Left cardiac atrium (tissue), 4 donors: ENCODE data around the gene FKBP2. TPM values are rescaled to one million over a fixed set of nuclear protein-coding genes. Genes with fewer than 3 reads are reported as not detected.

ENCODE experiments used
- ATAC-seq, 2 donors: fragments of 200-7000 bp; cut with Tn5 transposase; one replicate each; pipeline ENCODE4 v1.9.1; 2020; ENCODE audit warnings: mild to moderate bottlenecking in 2 of 2, moderate library complexity in 2 of 2
- DNase-seq: peaks from one replicate; pipeline ENCODE4 v3.0.0-alpha.2; 2020
- intact Hi-C, 2 donors: fragments of 100-400 bp; cut with DNase I; formaldehyde crosslinking; loops; one replicate each; pipeline versions ENCODE4 v1.14.1 to v1.15.1; 2022 to 2023
- long read RNA-seq: library from polyadenylated mRNA; unstranded; transcript quantifications from one replicate; pipeline ENCODE4 v2.0.0, GENCODE V29; 2021
- total RNA-seq, 2 donors: library from RNA; stranded (reverse); fragmentation: NEBNext Ultra II Directional; extraction: Animal tissue kit (Norgen Biotek cat#: 25700); gene quantifications; one replicate each; pipeline ENCODE4 v1.2.1, GENCODE V29; 2021
- donor health status: DM: no; HTN: yes; CAD: no.
- donor health status: DM: no; HTN: yes; CAD: no; lungs with severe emphysema.
- donor health status: DM: yes; HTN: yes; CAD: no.
- donor health status: Dilated cardiomyopathy.

Gene FKBP2
- total RNA-seq, result 10 to 100 TPM; 63.9 to 66.9 TPM
- long read RNA-seq, partial matches to known transcripts, result 1 of 5 reads
- long read RNA-seq, other reads (novel, unspliced or antisense), result 0 of 5 reads

GRCh38 chr11:64240435-64241240 is at the start of gene FKBP2:
Gene FKBP2, plus strand, starts transcription at chr11:64241095. Its CDS starts 1,293 bp downstream, at chr11:64242388.
- ATAC-seq (peak; percentile 75 to 83), DNase-seq (peak; percentile 98)
- intact Hi-C loops, result no loop called here

GRCh38 chr11:64192434-64192833 is 48.5 kb upstream of the FKBP2 start:
- intact Hi-C loops, result no loop called here
- ATAC-seq, result no peak
- no peak for DNase-seq

- no peak for ATAC-seq
- intact Hi-C loops, result no loop called here
- no peak for DNase-seq
Measured at GRCh38 chr11:64196626-64197025, 44.3 kb upstream of the FKBP2 start.

GRCh38 chr11:64198511-64198910 is 42.4 kb upstream of the FKBP2 start:
- DNase-seq, result no peak
- intact Hi-C loops, result no loop called here
- no peak for ATAC-seq

DNA sequence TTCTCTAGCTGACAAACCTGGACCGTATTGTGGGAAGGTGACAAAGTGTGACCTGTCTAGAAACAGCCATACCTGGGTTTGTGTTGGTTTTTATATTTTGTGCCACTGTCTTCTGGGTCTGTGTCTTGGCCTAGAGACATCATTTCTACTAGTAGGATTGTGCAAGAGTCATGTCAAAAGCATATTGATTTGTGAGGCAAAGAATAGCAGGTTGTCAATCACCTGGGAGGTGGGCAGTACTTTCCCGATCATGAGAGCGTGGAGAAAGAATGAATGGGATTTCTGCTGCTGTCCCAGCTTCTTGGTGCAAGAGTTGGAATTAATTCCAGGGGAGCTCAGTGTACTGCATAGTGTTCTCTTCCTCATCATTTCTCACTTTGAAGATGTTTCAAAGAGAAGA is 39.4 kb upstream of the FKBP2 start:
- intact Hi-C loops, result loop anchor here (5.0 to 10.0 kb wide), 2 partner anchors 101 to 103 kb away; partner anchors contain the start of genes CATSPERZ (in 2 of the 2) and ESRRA (in 1 of the 2)
- no peak for DNase-seq
- no peak for ATAC-seq

DNA sequence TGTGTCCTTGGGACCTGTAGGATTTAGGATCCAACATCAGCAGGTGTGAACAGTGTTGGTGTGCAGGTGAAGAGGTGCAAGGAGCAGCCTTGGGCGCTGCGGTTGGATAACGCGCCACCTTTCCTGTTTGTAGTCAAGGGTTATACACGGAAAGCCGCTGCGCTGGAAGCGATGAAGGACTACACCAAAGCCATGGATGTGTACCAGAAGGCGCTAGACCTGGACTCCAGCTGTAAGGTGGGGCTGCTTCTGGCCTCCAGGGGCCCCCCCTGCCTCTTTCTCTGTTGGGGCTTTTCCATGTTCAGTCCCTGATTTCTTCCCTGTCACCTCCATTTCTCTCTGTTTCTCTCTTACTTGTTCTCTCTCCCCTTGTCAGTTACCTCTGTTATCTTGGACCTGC is 37.9 kb upstream of the FKBP2 start:
- DNase-seq (no peak), ATAC-seq (no peak)
- intact Hi-C loops, result loop anchor here (5.0 to 10.0 kb wide), 2 partner anchors 99 to 102 kb away; partner anchors contain the start of genes CATSPERZ (in 2 of the 2) and ESRRA (in 1 of the 2)

- DNase-seq (no peak), ATAC-seq (no peak)
- intact Hi-C loops, result loop anchor here (5.0 to 10.0 kb wide), 2 partner anchors 99 to 101 kb away; partner anchors contain the start of genes CATSPERZ (in 2 of the 2) and ESRRA (in 1 of the 2)
Measured at GRCh38 chr11:64203421-64204079, 37.3 kb upstream of the FKBP2 start.

GRCh38 chr11:64204080-64204440 is 36.8 kb upstream of the FKBP2 start:
- intact Hi-C loops, result loop anchor here (5.0 to 10.0 kb wide), 2 partner anchors 98 to 101 kb away; partner anchors contain the start of genes CATSPERZ (in 2 of the 2) and ESRRA (in 1 of the 2)
- DNase-seq (no peak), ATAC-seq (no peak)

- intact Hi-C loops, result loop anchor here (5.0 to 10.0 kb wide), 2 partner anchors 98 to 100 kb away; partner anchors contain the start of genes CATSPERZ (in 2 of the 2) and ESRRA (in 1 of the 2)
- ATAC-seq (peak; percentile 41 to 70), DNase-seq (peak; percentile 89)
Measured at GRCh38 chr11:64204464-64204989, 36.4 kb upstream of the FKBP2 start.

DNA sequence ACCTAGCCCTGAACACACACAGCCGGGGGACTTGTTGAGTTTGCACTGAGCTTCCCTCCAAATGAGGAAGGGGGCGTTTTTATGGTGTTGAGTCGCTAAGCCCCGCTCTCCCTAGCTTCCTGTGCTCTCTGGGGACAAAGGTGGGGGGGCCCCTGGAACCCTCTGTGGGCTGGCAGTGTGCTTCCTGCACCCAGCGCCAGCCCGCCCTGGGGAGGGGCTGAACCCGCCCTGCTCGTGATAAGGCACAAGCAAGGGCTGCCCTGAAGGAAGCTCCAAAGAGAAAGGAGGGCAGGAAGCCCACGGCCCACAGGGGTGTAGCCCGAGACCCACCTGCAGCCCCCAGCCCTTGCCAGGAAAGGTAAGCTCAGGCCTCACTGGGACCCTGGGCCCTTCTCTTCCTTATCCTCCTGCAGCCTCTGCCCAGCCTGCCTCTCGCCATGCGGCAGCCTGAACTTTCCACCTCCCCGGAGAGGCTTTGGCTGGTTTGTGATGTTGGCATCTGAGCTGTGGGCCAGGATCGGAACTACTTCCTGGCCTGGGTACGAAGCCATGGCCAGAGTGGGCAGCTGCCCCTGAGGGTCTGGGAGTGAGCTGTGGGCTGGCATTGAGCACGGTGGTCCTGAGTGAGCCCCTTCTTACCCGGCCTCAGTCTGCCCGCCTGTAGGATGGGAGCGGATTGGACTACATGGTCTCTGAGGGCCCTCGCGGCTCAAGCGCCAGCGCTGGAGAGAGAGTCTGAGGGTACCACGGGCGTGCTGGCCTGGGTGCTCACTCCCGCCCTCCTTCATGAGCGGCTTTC is 34.2 kb upstream of the FKBP2 start, which contains the start of gene FERMT3:
Gene FERMT3, plus strand, starts transcription at position 265 of the 799 bp plus-strand sequence. CDS start 644 bp downstream, outside the sequence.
- intact Hi-C loops, result loop anchor here in 1 of 2 donors (10.0 kb wide), 1 partner anchor 98 kb away; the partner anchor contains the start of genes CATSPERZ and ESRRA
- peak; percentile 81 for DNase-seq
- peak; percentile 45 to 54 for ATAC-seq

GRCh38 chr11:64207256-64208085 is 33.4 kb upstream of the FKBP2 start:
- ATAC-seq, result peak; percentile 63 to 67
- intact Hi-C loops, result loop anchor here in 1 of 2 donors (10.0 kb wide), 1 partner anchor 97 kb away; the partner anchor contains the start of genes CATSPERZ and ESRRA

DNA sequence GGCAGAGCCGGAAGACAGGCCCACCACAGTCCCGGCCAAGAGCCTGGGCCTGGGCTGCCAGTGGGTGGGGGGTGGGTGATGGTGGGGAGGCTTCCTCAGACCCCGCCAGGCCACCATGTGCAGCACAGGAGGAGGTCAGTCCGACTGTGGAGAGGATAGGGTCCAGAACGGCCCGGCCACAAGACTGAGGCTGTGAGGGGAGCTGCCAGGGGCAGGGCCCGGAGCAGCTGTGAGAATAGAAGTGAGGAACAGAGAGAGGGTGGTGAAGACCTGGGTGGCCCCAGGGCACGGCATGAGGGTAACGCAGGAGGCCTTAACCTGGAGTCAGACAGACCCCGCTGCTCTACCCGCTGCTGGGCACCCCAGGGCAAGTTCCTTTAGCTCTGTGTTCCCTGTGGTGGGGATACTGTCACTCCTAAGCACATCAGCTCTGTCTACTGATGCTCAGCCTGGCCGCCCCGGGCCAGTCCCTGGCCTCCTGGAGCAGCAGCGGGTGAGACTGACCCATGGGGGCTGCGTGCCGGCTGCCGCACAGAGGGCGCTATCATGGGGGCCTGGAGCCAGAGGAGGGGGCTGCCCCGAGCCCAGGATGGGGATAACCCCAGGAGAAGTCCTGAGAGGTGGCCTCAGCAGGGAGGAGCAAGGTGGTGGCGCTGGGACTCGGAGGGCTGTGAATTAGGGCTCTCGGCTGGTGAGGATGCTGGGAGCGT is 32.7 kb upstream of the FKBP2 start:
- ATAC-seq (peak in 1 of 2 donors; percentile 2), DNase-seq (no peak)
- intact Hi-C loops, result loop anchor here in 1 of 2 donors (10.0 kb wide), 1 partner anchor 97 kb away; the partner anchor contains the start of genes CATSPERZ and ESRRA

More at GRCh38 chr11:64207256-64208085, 33.4 kb upstream of the FKBP2 start:
- peak; percentile 81 for DNase-seq

DNA sequence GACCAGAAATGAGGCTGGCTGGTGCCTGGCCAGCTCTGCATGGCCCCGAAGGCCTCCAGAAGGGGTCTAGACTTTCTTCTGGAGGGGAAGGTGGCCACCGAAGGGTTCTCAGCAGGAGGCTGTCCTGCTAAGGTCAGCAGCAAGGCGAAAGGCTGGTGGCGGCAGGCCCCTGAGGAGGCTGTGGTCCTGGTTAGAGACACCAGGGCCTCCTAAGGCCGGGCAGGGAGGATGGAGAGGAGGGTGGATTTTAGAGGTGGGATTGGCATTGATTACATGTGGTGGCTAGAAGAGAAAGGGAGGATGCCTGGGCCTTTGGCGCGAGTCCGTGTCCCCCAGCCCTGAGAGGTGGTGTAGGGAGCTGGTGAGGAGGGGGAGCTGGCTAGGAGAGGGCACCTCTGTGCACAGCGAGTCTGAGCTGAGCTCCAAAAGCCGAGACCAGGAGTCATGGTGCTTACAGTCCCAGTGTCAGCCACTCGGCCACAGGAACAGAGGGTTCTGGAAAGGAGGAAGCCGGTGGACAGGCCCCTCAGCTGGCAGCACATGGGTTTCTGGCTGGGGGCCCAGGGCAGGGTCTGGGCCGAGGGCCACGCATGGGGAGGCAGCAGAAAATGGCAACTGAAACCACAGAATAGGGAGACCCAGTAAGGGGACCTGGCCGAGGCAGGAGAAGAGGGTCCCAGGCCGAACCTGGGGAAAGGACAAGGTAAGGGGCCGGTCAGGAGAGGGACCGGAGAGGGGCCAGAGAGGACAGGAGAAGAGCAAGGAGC is 31.9 kb upstream of the FKBP2 start:
- intact Hi-C loops, result loop anchor here in 1 of 2 donors (10.0 kb wide), 1 partner anchor 96 kb away; the partner anchor contains the start of genes CATSPERZ and ESRRA
- ATAC-seq, result no peak
- DNase-seq, result no peak

- DNase-seq (no peak), ATAC-seq (no peak)
- intact Hi-C loops, result loop anchor here in 1 of 2 donors (10.0 kb wide), 1 partner anchor 95 kb away; the partner anchor contains the start of genes CATSPERZ and ESRRA
Measured at GRCh38 chr11:64209563-64209843, 31.4 kb upstream of the FKBP2 start.

DNA sequence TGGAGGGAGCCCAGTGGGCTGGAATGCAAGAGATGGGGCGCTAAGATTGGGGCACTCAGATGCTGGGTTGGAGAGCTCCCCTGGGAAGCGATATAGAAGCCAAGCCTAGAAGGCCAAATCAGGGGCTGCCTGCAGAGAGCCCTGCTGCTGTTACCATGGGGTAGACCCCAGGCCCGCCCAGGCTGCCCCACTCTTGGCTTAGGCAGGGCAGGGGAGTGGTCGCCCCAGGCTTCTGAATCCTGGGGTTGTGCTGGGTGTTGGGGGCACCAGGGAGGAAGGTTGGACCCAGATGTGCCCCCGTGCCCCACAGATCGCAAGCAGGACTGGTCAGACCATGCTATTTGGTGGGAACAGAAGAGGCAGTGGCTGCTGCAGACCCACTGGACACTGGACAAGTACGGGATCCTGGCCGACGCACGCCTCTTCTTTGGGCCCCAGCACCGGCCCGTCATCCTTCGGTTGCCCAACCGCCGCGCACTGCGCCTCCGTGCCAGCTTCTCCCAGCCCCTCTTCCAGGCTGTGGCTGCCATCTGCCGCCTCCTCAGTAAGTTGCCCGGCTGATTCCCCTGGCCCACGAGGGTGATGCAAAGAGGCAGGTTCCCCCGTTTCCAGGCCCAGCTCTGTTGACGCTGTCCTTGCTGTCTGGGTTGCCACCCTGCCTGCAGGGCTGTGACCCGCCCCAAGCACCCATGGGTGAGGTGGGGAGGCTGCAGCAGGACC is 30.4 kb upstream of the FKBP2 start:
- intact Hi-C loops, result no loop called here
- no peak for ATAC-seq
- no peak for DNase-seq
